ENCODE measurements around the gene IFRD2. TPM values are rescaled to one million over a fixed set of nuclear protein-coding genes. Genes with fewer than 3 reads are reported as not detected.

IFRD2 gene
- total RNA-seq, 1 donor from 2014 or later, result 77.1 TPM

- Mint-ChIP-seq H3K27ac (ENCODE audit: unreplicated experiment) (peak overlapping the region; percentile 27), H3K4me3 (peak overlapping the region; percentile 62), H3K4me1 (peaks cover 75% of the 10 kb centered on the region), H3K36me3 (ENCODE audit: low read depth) (no peaks in the 10 kb centered on the region), H3K27me3 (ENCODE audit: low read depth) (no peaks in the 10 kb centered on the region), H3K9me3 (no peaks in the 10 kb centered on the region)
- no peak for TF ChIP-seq CTCF (conservative IDR thresholded peaks at IDR 0.05)
- DNase-seq (ENCODE audit: low read depth, low spot score), result no peak
These were observed 48.7 kb downstream of the IFRD2 start for GRCh38 chr3:50243543-50243895.

- Mint-ChIP-seq H3K4me1 (peaks cover 78% of the 10 kb centered on the region), H3K27ac (ENCODE audit: unreplicated experiment) (peak overlapping the region; percentile 71), H3K27me3 (ENCODE audit: low read depth) (no peaks in the 10 kb centered on the region), H3K4me3 (peak overlapping the region; percentile 68), H3K36me3 (ENCODE audit: low read depth) (no peaks in the 10 kb centered on the region), H3K9me3 (no peaks in the 10 kb centered on the region)
- no peak for TF ChIP-seq CTCF (conservative IDR thresholded peaks at IDR 0.05)
- DNase-seq (ENCODE audit: low read depth, low spot score), result no peak
These were observed 49.2 kb downstream of the IFRD2 start for GRCh38 chr3:50242851-50243542.

GRCh38 chr3:50242381-50242770, 49.9 kb downstream of the IFRD2 start:
- Mint-ChIP-seq H3K27me3 (ENCODE audit: low read depth) (no peaks in the 10 kb centered on the region), H3K4me1 (peaks cover 82% of the 10 kb centered on the region), H3K9me3 (no peaks in the 10 kb centered on the region), H3K27ac (ENCODE audit: unreplicated experiment) (peak overlapping the region; percentile 71), H3K4me3 (peak overlapping the region; percentile 68), H3K36me3 (ENCODE audit: low read depth) (no peaks in the 10 kb centered on the region)
- DNase-seq (ENCODE audit: low read depth, low spot score), result no peak
- TF ChIP-seq CTCF (conservative IDR thresholded peaks at IDR 0.05), result no peak

GRCh38 chr3:50241713-50242380, 50.4 kb downstream of the IFRD2 start:
- no peak for DNase-seq (ENCODE audit: low read depth, low spot score)
- Mint-ChIP-seq H3K4me1 (peaks cover 82% of the 10 kb centered on the region), H3K4me3 (peak overlapping the region; percentile 89), H3K27me3 (ENCODE audit: low read depth) (no peaks in the 10 kb centered on the region), H3K9me3 (no peaks in the 10 kb centered on the region), H3K36me3 (ENCODE audit: low read depth) (no peaks in the 10 kb centered on the region), H3K27ac (ENCODE audit: unreplicated experiment) (peak overlapping the region; percentile 98)
- TF ChIP-seq CTCF (conservative IDR thresholded peaks at IDR 0.05), result no peak

- H3K36me3 Mint-ChIP-seq (ENCODE audit: low read depth), result no peaks in the 10 kb centered on the region
- H3K4me3 Mint-ChIP-seq, result peak overlapping the region; percentile 89
- peak; percentile 80 for DNase-seq (ENCODE audit: low read depth, low spot score)
- no peaks in the 10 kb centered on the region for H3K27me3 Mint-ChIP-seq (ENCODE audit: low read depth)
- TF ChIP-seq CTCF (conservative IDR thresholded peaks at IDR 0.05), result no peak
- H3K4me1 Mint-ChIP-seq, result peaks cover 81% of the 10 kb centered on the region
- no peaks in the 10 kb centered on the region for H3K9me3 Mint-ChIP-seq
- peak overlapping the region; percentile 98 for H3K27ac Mint-ChIP-seq (ENCODE audit: unreplicated experiment)
These were observed 51.1 kb downstream of the IFRD2 start for GRCh38 chr3:50241163-50241562.
